ENCODE results near the gene SLC66A1. TPM values are rescaled to one million over a fixed set of nuclear protein-coding genes. Genes with fewer than 3 reads are reported as not detected.

SLC66A1 gene
- total RNA-seq, 4 donors from 2014 or later, result 10.0 to 16.5 (median 11.3) TPM

- Histone ChIP-seq H3K27me3 (no peaks in the 10 kb centered on the region), H3K4me1 (peaks cover 0 to 73% (median 70%) of the 10 kb centered on the region in 4 donors), H3K4me3 (no peak overlapping the region), H3K36me3 (peaks cover 42 to 91% (median 80%) of the 10 kb centered on the region in 4 donors), H3K27ac (replicated peaks in 1 of 4) (peak overlapping the region; percentile 61 to 68 (median 66)), H3K9me3 (no peaks in the 10 kb centered on the region)
- intact Hi-C loops (cut with DNase I), result no loop called here
- no peak for DNase-seq (ENCODE audit: extremely low spot score)
- 53% methylated on average over 7 of the region's 10 CpGs for WGBS
- peak; percentile 15 to 33 for TF ChIP-seq POLR2AphosphoS5 (IDR thresholded peaks at IDR 0.05)
- TF ChIP-seq, protein P1, sequence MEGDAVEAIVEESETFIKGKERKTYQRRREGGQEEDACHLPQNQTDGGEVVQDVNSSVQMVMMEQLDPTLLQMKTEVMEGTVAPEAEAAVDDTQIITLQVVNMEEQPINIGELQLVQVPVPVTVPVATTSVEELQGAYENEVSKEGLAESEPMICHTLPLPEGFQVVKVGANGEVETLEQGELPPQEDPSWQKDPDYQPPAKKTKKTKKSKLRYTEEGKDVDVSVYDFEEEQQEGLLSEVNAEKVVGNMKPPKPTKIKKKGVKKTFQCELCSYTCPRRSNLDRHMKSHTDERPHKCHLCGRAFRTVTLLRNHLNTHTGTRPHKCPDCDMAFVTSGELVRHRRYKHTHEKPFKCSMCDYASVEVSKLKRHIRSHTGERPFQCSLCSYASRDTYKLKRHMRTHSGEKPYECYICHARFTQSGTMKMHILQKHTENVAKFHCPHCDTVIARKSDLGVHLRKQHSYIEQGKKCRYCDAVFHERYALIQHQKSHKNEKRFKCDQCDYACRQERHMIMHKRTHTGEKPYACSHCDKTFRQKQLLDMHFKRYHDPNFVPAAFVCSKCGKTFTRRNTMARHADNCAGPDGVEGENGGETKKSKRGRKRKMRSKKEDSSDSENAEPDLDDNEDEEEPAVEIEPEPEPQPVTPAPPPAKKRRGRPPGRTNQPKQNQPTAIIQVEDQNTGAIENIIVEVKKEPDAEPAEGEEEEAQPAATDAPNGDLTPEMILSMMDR (IDR thresholded peaks at IDR 0.05), result no peak
Observed at GRCh38 chr1:19351873-19352272, 39.7 kb downstream of the SLC66A1 start.

DNA sequence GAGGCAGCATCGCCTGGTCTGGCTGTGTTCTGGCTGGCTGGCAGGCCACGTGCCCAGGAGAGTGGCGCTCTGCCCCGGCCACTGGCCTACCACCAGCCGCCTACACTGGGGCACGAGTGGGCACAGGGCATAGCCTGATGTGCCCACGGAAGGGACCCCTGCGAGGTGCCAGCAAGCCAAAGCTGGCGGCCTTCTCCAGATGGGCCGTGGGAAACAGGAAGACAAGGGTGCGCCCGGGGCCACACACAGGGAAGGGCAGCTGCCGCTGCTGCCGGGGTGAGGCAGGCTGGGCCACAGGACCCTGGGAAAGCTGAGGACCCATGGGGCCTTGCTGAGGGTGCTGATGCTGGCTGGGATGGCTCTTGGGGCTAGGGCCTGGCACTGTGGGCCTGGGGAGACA, 40.7 kb downstream of the SLC66A1 start:
- no peak for TF ChIP-seq POLR2AphosphoS5 (IDR thresholded peaks at IDR 0.05)
- no peak for TF ChIP-seq POLR2A (IDR thresholded peaks at IDR 0.05; ENCODE audit: low read depth)
- TF ChIP-seq, protein P1 (IDR thresholded peaks at IDR 0.05), result no peak
- Histone ChIP-seq H3K36me3 (peaks cover 44 to 99% (median 85%) of the 10 kb centered on the region in 4 donors), H3K4me3 (no peak overlapping the region), H3K27ac (replicated peaks in 1 of 4) (peak overlapping the region; percentile 61 to 68 (median 66)), H3K27me3 (no peaks in the 10 kb centered on the region), H3K4me1 (peaks cover 0 to 64% (median 61%) of the 10 kb centered on the region in 4 donors), H3K9me3 (no peaks in the 10 kb centered on the region)
- no peak for DNase-seq (ENCODE audit: extremely low spot score)
- intact Hi-C loops (cut with DNase I), result no loop called here
- 84% methylated on average over 13 of the region's 14 CpGs for WGBS

DNA sequence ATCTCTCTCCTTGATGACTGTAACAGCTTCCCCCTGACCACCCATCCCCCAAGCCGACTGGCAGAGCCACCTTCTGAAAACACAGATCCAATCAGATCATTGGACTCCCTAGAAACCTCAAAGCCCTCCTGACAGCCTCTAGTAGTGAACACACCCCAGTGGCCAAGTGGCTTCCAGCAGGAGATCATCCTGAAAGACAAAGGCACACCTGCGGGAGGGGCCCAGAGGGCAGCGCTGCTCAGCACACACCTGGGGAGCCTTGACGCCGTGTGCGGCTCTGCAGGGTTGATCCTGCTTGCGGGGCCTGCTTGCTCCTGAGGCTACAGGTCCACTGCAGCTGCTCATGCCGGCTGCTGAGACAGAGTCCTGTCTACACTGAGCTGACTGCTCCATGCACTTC, 41.5 kb downstream of the SLC66A1 start:
- H3K4me1 ChIP-seq, result peaks cover 0 to 57% (median 53%) of the 10 kb centered on the region in 4 donors
- H3K4me3 ChIP-seq, result no peak overlapping the region
- TF ChIP-seq EP300 (IDR thresholded peaks at IDR 0.05) (no peak), POLR2A (IDR thresholded peaks at IDR 0.05; ENCODE audit: low read depth) (no peak), POLR2AphosphoS5 (IDR thresholded peaks at IDR 0.05) (no peak)
- TF ChIP-seq, protein P1 (IDR thresholded peaks at IDR 0.05), result no peak
- no peak for DNase-seq (ENCODE audit: extremely low spot score)
- H3K27ac ChIP-seq (replicated peaks in 1 of 4), result peak overlapping the region; percentile 61 to 68 (median 66)
- H3K27me3 ChIP-seq, result no peaks in the 10 kb centered on the region
- peaks cover 44 to 91% (median 85%) of the 10 kb centered on the region in 4 donors for H3K36me3 ChIP-seq
- H3K9me3 ChIP-seq, result no peaks in the 10 kb centered on the region
- intact Hi-C loops (cut with DNase I), result no loop called here
- WGBS, result 83% methylated on average over 1 of the region's 8 CpGs

DNA sequence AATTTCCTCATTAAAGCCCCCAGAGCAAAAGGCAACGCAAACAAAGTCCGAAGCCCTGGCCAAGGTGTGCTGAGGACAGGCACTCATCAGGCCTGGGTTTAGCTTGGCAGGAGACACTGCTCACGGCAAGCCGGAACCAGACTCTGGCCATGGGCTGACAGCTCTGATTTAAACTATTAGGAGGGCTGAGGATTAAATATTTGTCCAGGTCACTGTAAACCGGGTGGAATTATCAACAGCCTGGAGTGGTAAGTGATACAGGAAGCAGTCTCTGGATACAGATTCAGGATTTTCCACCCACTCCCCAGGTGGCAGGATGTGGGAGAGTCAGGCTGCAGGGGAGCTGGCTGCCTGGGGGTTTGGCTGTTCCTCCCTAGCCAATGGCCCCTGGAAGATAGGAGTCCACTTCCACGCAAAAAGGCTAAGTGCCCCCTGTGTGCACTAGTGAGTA, 42.4 kb downstream of the SLC66A1 start:
- Histone ChIP-seq H3K4me3 (no peak overlapping the region), H3K4me1 (peaks cover 0 to 54% (median 47%) of the 10 kb centered on the region in 4 donors), H3K27ac (replicated peaks in 1 of 4) (peak overlapping the region; percentile 1 to 68 (median 19)), H3K27me3 (no peaks in the 10 kb centered on the region), H3K36me3 (peaks cover 40 to 84% (median 78%) of the 10 kb centered on the region in 4 donors), H3K9me3 (no peaks in the 10 kb centered on the region)
- intact Hi-C loops (cut with DNase I), result no loop called here
- 50% methylated on average over 6 of the region's 6 CpGs for WGBS
- DNase-seq (ENCODE audit: extremely low spot score), result no peak
- TF ChIP-seq POLR2A (IDR thresholded peaks at IDR 0.05; ENCODE audit: low read depth) (no peak), EP300 (IDR thresholded peaks at IDR 0.05) (no peak), POLR2AphosphoS5 (IDR thresholded peaks at IDR 0.05) (no peak)
- TF ChIP-seq, protein P1 (IDR thresholded peaks at IDR 0.05), result no peak

DNA sequence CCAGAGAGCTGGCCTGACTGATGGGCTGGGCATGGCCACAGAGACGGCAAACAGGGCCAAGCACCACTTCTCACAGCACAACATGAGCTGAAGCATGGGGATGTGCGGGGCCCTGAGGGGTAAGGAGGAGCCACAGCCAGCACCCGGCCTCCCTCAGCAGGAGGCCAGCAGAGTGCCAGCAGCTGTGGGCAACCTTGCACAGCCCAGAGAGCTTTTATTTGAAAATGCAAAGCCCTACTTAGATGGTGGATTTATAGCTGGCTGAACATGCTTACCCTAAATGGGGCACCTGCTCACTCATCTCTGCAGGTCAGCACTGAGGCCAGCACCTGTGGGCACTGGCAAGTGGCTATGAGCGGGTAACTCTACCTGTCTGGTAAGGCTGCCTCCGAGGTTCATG, 44.1 kb downstream of the SLC66A1 start:
- Histone ChIP-seq H3K36me3 (peaks cover 28 to 73% (median 65%) of the 10 kb centered on the region in 4 donors), H3K4me1 (peaks cover 13 to 62% (median 57%) of the 10 kb centered on the region in 4 donors)
- 97% methylated on average over 3 of the region's 5 CpGs for WGBS

More for the DNA sequence above, 44.1 kb downstream of the SLC66A1 start:
- DNase-seq (ENCODE audit: extremely low spot score), result no peak
- Histone ChIP-seq H3K9me3 (no peaks in the 10 kb centered on the region), H3K27me3 (no peaks in the 10 kb centered on the region), H3K27ac (replicated peaks in 1 of 4) (no peak overlapping the region), H3K4me3 (no peak overlapping the region)
- intact Hi-C loops (cut with DNase I), result no loop called here
- TF ChIP-seq POLR2AphosphoS5 (IDR thresholded peaks at IDR 0.05) (no peak), EP300 (IDR thresholded peaks at IDR 0.05) (no peak), POLR2A (IDR thresholded peaks at IDR 0.05; ENCODE audit: low read depth) (no peak)
- TF ChIP-seq, protein P1 (IDR thresholded peaks at IDR 0.05), result no peak
